ENCODE data around the gene CORO6. TPM values are rescaled to one million over a fixed set of nuclear protein-coding genes. Genes with fewer than 3 reads are reported as not detected.
A peak's percentile ranks its signal among the peaks of the same experiment; 100 is the strongest.

CORO6 gene
- total and polyA plus RNA-seq, 7 donors = 182 to 710 (median 494) TPM

GRCh38 chr17:29573558-29573869 is 49.2 kb downstream of the CORO6 start:
- ATAC-seq = no peak
- H3K36me3 ChIP-seq (ENCODE audit: insufficient read depth in 1 of 2, low read depth in 1 of 2) = peaks cover 0 to 53% of the 10 kb centered on the region in 2 donors
- DNase-seq = no peak
- H3K27me3 ChIP-seq (ENCODE audit: insufficient read depth in 3 of 3, low read length in 2 of 3) = no peaks in the 10 kb centered on the region
- H3K4me3 ChIP-seq = no peak overlapping the region
- H3K4me1 ChIP-seq = peaks cover 19% of the 10 kb centered on the region
- intact Hi-C loops (cut with DNase I) = no loop called here
- TF ChIP-seq, protein P1, sequence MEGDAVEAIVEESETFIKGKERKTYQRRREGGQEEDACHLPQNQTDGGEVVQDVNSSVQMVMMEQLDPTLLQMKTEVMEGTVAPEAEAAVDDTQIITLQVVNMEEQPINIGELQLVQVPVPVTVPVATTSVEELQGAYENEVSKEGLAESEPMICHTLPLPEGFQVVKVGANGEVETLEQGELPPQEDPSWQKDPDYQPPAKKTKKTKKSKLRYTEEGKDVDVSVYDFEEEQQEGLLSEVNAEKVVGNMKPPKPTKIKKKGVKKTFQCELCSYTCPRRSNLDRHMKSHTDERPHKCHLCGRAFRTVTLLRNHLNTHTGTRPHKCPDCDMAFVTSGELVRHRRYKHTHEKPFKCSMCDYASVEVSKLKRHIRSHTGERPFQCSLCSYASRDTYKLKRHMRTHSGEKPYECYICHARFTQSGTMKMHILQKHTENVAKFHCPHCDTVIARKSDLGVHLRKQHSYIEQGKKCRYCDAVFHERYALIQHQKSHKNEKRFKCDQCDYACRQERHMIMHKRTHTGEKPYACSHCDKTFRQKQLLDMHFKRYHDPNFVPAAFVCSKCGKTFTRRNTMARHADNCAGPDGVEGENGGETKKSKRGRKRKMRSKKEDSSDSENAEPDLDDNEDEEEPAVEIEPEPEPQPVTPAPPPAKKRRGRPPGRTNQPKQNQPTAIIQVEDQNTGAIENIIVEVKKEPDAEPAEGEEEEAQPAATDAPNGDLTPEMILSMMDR (IDR thresholded peaks at IDR 0.05) = no peak
- no peak overlapping the region for H3K27ac ChIP-seq
- WGBS, 3 donors = 83 to 86% (median 84%) methylated on average over 6 of the region's 6 CpGs
- no peaks in the 10 kb centered on the region for H3K9me3 ChIP-seq

GRCh38 chr17:29572691-29573557 is 49.8 kb downstream of the CORO6 start:
- Histone ChIP-seq H3K27me3 (ENCODE audit: insufficient read depth in 3 of 3, low read length in 2 of 3) (no peaks in the 10 kb centered on the region), H3K9me3 (no peaks in the 10 kb centered on the region), H3K36me3 (ENCODE audit: insufficient read depth in 1 of 2, low read depth in 1 of 2) (peaks cover 0 to 47% of the 10 kb centered on the region in 2 donors), H3K27ac (peak overlapping the region; percentile 53), H3K4me1 (peaks cover 19% of the 10 kb centered on the region), H3K4me3 (peak overlapping the region; percentile 62)
- 14 to 30% (median 15%) methylated on average over 43 to 62 of the region's 62 CpGs for WGBS, 3 donors
- DNase-seq = peak; percentile 82 to 84
- ATAC-seq = peak; percentile 66 to 75 (median 70)
- TF ChIP-seq, protein P1 (IDR thresholded peaks at IDR 0.05) = peak; percentile 74
- intact Hi-C loops (cut with DNase I) = no loop called here

GRCh38 chr17:29571883-29572681 is 50.6 kb downstream of the CORO6 start:
- Histone ChIP-seq H3K27me3 (ENCODE audit: insufficient read depth in 3 of 3, low read length in 2 of 3) (no peaks in the 10 kb centered on the region), H3K4me3 (peak overlapping the region; percentile 62), H3K9me3 (no peaks in the 10 kb centered on the region), H3K36me3 (ENCODE audit: insufficient read depth in 1 of 2, low read depth in 1 of 2) (peaks cover 0 to 39% of the 10 kb centered on the region in 2 donors), H3K27ac (peak overlapping the region; percentile 53), H3K4me1 (peaks cover 19% of the 10 kb centered on the region)
- DNase-seq (no peak), ATAC-seq (peak; percentile 21 to 37 (median 35))
- TF ChIP-seq, protein P1 (IDR thresholded peaks at IDR 0.05) = no peak
- WGBS, 3 donors = 28 to 46% (median 32%) methylated on average over 27 to 30 of the region's 30 CpGs
- intact Hi-C loops (cut with DNase I) = no loop called here

- 83 to 89% (median 85%) methylated on average over 6 of the region's 6 CpGs for WGBS, 3 donors
- Histone ChIP-seq H3K9me3 (no peaks in the 10 kb centered on the region), H3K4me1 (peaks cover 19% of the 10 kb centered on the region), H3K27ac (no peak overlapping the region), H3K27me3 (ENCODE audit: insufficient read depth in 3 of 3, low read length in 2 of 3) (no peaks in the 10 kb centered on the region), H3K36me3 (ENCODE audit: insufficient read depth in 1 of 2, low read depth in 1 of 2) (peaks cover 0 to 33% of the 10 kb centered on the region in 2 donors), H3K4me3 (no peak overlapping the region)
- intact Hi-C loops (cut with DNase I) = no loop called here
- ATAC-seq (no peak), DNase-seq (no peak)
- TF ChIP-seq, protein P1 (IDR thresholded peaks at IDR 0.05) = no peak
Measured at GRCh38 chr17:29571486-29571882, 51.2 kb downstream of the CORO6 start.
